Measurements from ENCODE around the gene PCNT. TPM values are rescaled to one million over a fixed set of nuclear protein-coding genes. Genes with fewer than 3 reads are reported as not detected.

PCNT gene
- total RNA-seq, 3 donors from 2014 or later (not counting 1 experiment from before 2014, with no cell fraction given): 83.6 to 94.9 (median 84.0) TPM

DNA sequence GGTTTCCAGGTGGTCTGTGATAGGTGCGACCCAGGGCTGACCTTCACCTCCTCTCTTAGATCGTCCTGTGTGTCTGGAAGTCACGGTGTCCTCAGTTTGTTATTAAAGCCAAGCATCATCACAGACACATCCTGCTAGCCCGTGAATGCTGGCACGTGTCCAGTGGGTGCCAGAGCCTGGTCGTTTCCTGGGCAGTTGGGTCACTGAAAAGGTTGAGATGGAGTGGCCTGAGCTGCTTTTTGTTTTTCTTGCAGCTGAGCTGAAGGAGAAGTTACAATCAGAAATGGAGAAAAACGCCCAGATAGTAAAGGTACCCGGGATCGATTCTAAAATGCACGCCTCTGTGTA is 23.2 kb downstream of the PCNT start:
- Mint-ChIP-seq H3K36me3 (peaks cover 14% of the 10 kb centered on the region), H3K9me3 (no peaks in the 10 kb centered on the region), H3K27me3 (ENCODE audit: low read depth in 2 of 2) (no peaks in the 10 kb centered on the region), H3K27ac (no peak overlapping the region), H3K4me1 (peaks cover 7 to 10% of the 10 kb centered on the region in 2 donors), H3K4me3 (no peak overlapping the region)
- H3K36me3 ChIP-seq (ENCODE audit: control insufficient read depth, insufficient read depth, low read length): peaks cover 67% of the 10 kb centered on the region
- no peaks in the 10 kb centered on the region for H3K27me3 ChIP-seq (ENCODE audit: control insufficient read depth, insufficient read depth, low read length)
- ATAC-seq: no peak
- WGBS (ENCODE audit: insufficient coverage): 95% methylated on average over 10 of the region's 10 CpGs
- no peak overlapping the region for H3K4me3 ChIP-seq (ENCODE audit: low read length)
- TF ChIP-seq CTCF (IDR thresholded peaks at IDR 0.05): no peak
- H3K9me3 ChIP-seq (ENCODE audit: control insufficient read depth, insufficient read depth, low read length): no peaks in the 10 kb centered on the region
- no peak for DNase-seq
- intact Hi-C loops (cut with micrococcal nuclease): no loop called here
- no peaks in the 10 kb centered on the region for H3K4me1 ChIP-seq (ENCODE audit: control insufficient read depth, insufficient read depth, low read length)
- H3K27ac ChIP-seq (ENCODE audit: low read length): no peak overlapping the region

DNA sequence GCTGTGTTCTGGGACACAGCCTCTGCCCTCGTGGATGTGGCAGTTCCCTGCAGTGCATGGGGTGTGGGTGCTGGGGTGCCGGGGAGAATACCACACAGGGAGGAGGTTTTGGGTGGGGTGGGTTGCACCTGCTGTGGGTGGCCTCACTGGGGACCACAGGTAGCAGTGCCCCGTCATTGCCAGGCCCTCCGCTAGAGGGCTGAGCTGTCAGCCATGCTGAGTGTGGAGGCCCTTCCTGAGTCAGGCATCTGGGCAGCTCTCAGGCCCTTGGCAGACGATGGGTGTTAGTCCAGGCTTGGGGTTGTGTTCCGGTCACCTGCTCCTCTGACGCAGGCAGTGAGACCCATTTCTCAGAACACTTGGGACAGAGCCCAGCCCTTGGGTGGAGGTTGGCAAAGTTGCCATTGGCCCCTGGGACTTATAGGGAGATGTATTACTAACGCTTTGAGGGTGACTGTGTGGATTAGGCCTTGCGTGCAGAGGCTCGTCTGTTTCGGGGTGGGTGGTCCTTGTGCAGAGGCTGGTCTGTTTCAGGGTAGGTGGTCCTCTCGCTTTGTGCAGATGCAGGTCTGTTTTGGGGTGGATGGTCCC is 23.9 kb downstream of the PCNT start:
- Mint-ChIP-seq H3K4me1 (peaks cover 7 to 8% of the 10 kb centered on the region in 2 donors), H3K36me3 (peaks cover 14% of the 10 kb centered on the region), H3K4me3 (no peak overlapping the region), H3K9me3 (no peaks in the 10 kb centered on the region), H3K27me3 (ENCODE audit: low read depth in 2 of 2) (no peaks in the 10 kb centered on the region), H3K27ac (no peak overlapping the region)
- intact Hi-C loops (cut with micrococcal nuclease): no loop called here
- ATAC-seq: no peak
- no peak for DNase-seq
- 93% methylated on average over 12 of the region's 12 CpGs for WGBS (ENCODE audit: insufficient coverage)
- no peak overlapping the region for H3K4me3 ChIP-seq (ENCODE audit: low read length)
- no peaks in the 10 kb centered on the region for H3K9me3 ChIP-seq (ENCODE audit: control insufficient read depth, insufficient read depth, low read length)
- no peaks in the 10 kb centered on the region for H3K27me3 ChIP-seq (ENCODE audit: control insufficient read depth, insufficient read depth, low read length)
- no peaks in the 10 kb centered on the region for H3K4me1 ChIP-seq (ENCODE audit: control insufficient read depth, insufficient read depth, low read length)
- no peak for TF ChIP-seq CTCF (IDR thresholded peaks at IDR 0.05)
- no peak overlapping the region for H3K27ac ChIP-seq (ENCODE audit: low read length)
- peaks cover 69% of the 10 kb centered on the region for H3K36me3 ChIP-seq (ENCODE audit: control insufficient read depth, insufficient read depth, low read length)

GRCh38 chr21:46349134-46349760 is 25.3 kb downstream of the PCNT start:
- ATAC-seq (no peak), DNase-seq (no peak)
- 98% methylated on average over 17 of the region's 17 CpGs for WGBS (ENCODE audit: insufficient coverage)
- Mint-ChIP-seq H3K27ac (no peak overlapping the region), H3K4me1 (peaks cover 0 to under 1% of the 10 kb centered on the region in 2 donors), H3K9me3 (no peaks in the 10 kb centered on the region), H3K4me3 (no peak overlapping the region), H3K36me3 (peaks cover 14% of the 10 kb centered on the region), H3K27me3 (ENCODE audit: low read depth in 2 of 2) (no peaks in the 10 kb centered on the region)
- no peak overlapping the region for H3K27ac ChIP-seq (ENCODE audit: low read length)
- H3K4me3 ChIP-seq (ENCODE audit: low read length): no peak overlapping the region
- no peak for TF ChIP-seq CTCF (IDR thresholded peaks at IDR 0.05)
- intact Hi-C loops (cut with micrococcal nuclease): no loop called here
- no peaks in the 10 kb centered on the region for H3K4me1 ChIP-seq (ENCODE audit: control insufficient read depth, insufficient read depth, low read length)
- H3K36me3 ChIP-seq (ENCODE audit: control insufficient read depth, insufficient read depth, low read length): peaks cover 80% of the 10 kb centered on the region
- H3K9me3 ChIP-seq (ENCODE audit: control insufficient read depth, insufficient read depth, low read length): no peaks in the 10 kb centered on the region
- H3K27me3 ChIP-seq (ENCODE audit: control insufficient read depth, insufficient read depth, low read length): no peaks in the 10 kb centered on the region

DNA sequence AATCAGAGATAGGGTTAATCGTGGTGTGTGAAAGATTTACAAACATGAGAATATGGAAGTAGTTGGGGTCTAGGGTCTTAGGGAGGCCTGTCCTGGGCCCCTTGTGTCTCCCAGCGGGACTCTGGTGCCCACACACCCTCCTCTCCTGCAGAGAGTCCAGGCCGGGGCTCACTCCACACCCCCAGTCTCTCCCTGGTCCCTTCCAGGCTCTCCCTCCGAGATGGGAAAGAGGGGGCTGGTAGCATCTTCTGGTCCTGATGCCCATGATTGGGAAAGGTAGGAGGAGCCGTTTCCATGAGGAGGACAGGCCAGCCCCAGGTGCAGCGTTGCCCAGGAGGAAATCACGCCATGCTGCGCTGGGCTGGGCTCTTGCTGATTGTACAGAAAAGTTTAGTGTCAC is 26.6 kb downstream of the PCNT start:
- H3K27ac ChIP-seq (ENCODE audit: low read length): no peak overlapping the region
- no peaks in the 10 kb centered on the region for H3K9me3 ChIP-seq (ENCODE audit: control insufficient read depth, insufficient read depth, low read length)
- intact Hi-C loops (cut with micrococcal nuclease): no loop called here
- ATAC-seq: no peak
- Mint-ChIP-seq H3K9me3 (no peaks in the 10 kb centered on the region), H3K36me3 (peaks cover 14% of the 10 kb centered on the region), H3K27ac (no peak overlapping the region), H3K27me3 (ENCODE audit: low read depth in 2 of 2) (no peaks in the 10 kb centered on the region), H3K4me3 (no peak overlapping the region), H3K4me1 (no peaks in the 10 kb centered on the region)
- H3K36me3 ChIP-seq (ENCODE audit: control insufficient read depth, insufficient read depth, low read length): peaks cover 92% of the 10 kb centered on the region
- no peak for TF ChIP-seq CTCF (IDR thresholded peaks at IDR 0.05)
- no peaks in the 10 kb centered on the region for H3K27me3 ChIP-seq (ENCODE audit: control insufficient read depth, insufficient read depth, low read length)
- 99% methylated on average over 6 of the region's 8 CpGs for WGBS (ENCODE audit: insufficient coverage)
- no peak for DNase-seq
- no peak overlapping the region for H3K4me3 ChIP-seq (ENCODE audit: low read length)
- no peaks in the 10 kb centered on the region for H3K4me1 ChIP-seq (ENCODE audit: control insufficient read depth, insufficient read depth, low read length)

All from natural killer cell (primary cell).